ENCODE data around the gene NOX5. TPM values are rescaled to one million over a fixed set of nuclear protein-coding genes. Genes with fewer than 3 reads are reported as not detected.

NOX5 gene
- polyA plus RNA-seq, 1 experiment = 0.15 TPM

- no peak for TF ChIP-seq CTCF (IDR thresholded peaks at IDR 0.05; ENCODE audit: low read depth, low read length)
- DNase-seq (ENCODE audit: low read depth, low spot score) = no peak
- H3K27me3 ChIP-seq (ENCODE audit: control insufficient read depth, insufficient read depth, low read length) = peaks cover 20% of the 10 kb centered on the region
- H3K4me3 ChIP-seq (ENCODE audit: low read depth, low read length) = no peak overlapping the region
- CTCF ChIA-PET = no interaction called here
- POLR2A ChIA-PET = no interaction called here
- no peak overlapping the region for H3K27ac ChIP-seq (ENCODE audit: low read depth, low read length)
- 0 out of 2 replicates have a peak, but pooled peaks cover 4% of the 10 kb centered on the region for H3K9me3 ChIP-seq (ENCODE audit: control insufficient read depth, insufficient read depth, low read length)
Observed at GRCh38 chr15:69087366-69087976, 73.0 kb downstream of the NOX5 start.

DNA sequence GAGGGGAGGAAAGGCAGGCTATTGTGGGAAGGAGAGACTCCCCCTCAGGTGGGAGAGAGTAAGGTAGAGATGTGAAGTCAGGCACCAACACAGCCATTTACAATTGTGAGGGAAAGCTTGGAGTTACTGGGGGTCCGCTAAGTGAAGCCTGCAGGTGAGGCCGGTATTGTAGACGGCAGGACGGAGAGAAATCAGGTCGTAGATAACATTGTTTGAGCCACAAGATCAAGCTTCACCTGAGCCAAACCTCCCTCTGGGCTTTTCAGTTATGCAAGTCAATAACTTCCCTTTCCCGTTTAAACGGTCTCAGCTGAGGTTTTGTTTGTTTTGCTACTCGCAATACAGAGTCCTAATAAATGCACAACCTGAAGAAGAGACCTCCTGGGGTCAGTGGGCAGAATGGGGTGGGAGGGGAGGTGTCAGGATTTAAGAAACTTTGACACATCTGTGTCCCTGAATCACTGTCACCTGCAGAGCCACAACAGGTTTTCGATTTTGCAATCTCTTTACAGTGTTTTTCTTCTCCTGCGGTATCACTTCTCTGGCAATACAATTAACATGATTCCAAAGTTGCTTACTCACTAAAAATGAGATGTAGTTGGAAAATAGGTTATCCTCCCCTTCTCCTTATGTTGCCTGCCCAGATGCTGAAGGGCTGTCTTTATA lies 73.9 kb downstream of the NOX5 start:
- no peak for DNase-seq (ENCODE audit: low read depth, low spot score)
- Histone ChIP-seq H3K4me3 (ENCODE audit: low read depth, low read length) (no peak overlapping the region), H3K27ac (ENCODE audit: low read depth, low read length) (no peak overlapping the region), H3K9me3 (ENCODE audit: control insufficient read depth, insufficient read depth, low read length) (0 out of 2 replicates have a peak, but pooled peaks cover 4% of the 10 kb centered on the region), H3K27me3 (ENCODE audit: control insufficient read depth, insufficient read depth, low read length) (peaks cover 20% of the 10 kb centered on the region)
- TF ChIP-seq CTCF (IDR thresholded peaks at IDR 0.05; ENCODE audit: low read depth, low read length) = no peak
- ChIA-PET CTCF (no interaction called here), POLR2A (no interaction called here)

- H3K4me3 ChIP-seq (ENCODE audit: low read depth, low read length) = no peak overlapping the region
- POLR2A ChIA-PET = no interaction called here
Observed at GRCh38 chr15:69089258-69089657, 74.8 kb downstream of the NOX5 start.

GRCh38 chr15:69090197-69090948 lies 75.9 kb downstream of the NOX5 start:
- ChIA-PET CTCF (no interaction called here), POLR2A (no interaction called here)
- Histone ChIP-seq H3K27me3 (ENCODE audit: control insufficient read depth, insufficient read depth, low read length) (peaks cover 20% of the 10 kb centered on the region), H3K27ac (ENCODE audit: low read depth, low read length) (no peak overlapping the region), H3K4me3 (ENCODE audit: low read depth, low read length) (no peak overlapping the region), H3K9me3 (ENCODE audit: control insufficient read depth, insufficient read depth, low read length) (0 out of 2 replicates have a peak, but pooled peaks cover 4% of the 10 kb centered on the region)
- TF ChIP-seq CTCF (IDR thresholded peaks at IDR 0.05; ENCODE audit: low read depth, low read length) = no peak
- DNase-seq (ENCODE audit: low read depth, low spot score) = no peak

More at GRCh38 chr15:69089258-69089657, 74.8 kb downstream of the NOX5 start:
- Histone ChIP-seq H3K27ac (ENCODE audit: low read depth, low read length) (no peak overlapping the region), H3K27me3 (ENCODE audit: control insufficient read depth, insufficient read depth, low read length) (peaks cover 20% of the 10 kb centered on the region), H3K9me3 (ENCODE audit: control insufficient read depth, insufficient read depth, low read length) (0 out of 2 replicates have a peak, but pooled peaks cover 4% of the 10 kb centered on the region)
- TF ChIP-seq CTCF (IDR thresholded peaks at IDR 0.05; ENCODE audit: low read depth, low read length) = no peak
- CTCF ChIA-PET = no interaction called here
- no peak for DNase-seq (ENCODE audit: low read depth, low spot score)

GRCh38 chr15:69091654-69092053 lies 77.2 kb downstream of the NOX5 start:
- Histone ChIP-seq H3K27ac (ENCODE audit: low read depth, low read length) (no peak overlapping the region), H3K9me3 (ENCODE audit: control insufficient read depth, insufficient read depth, low read length) (peaks cover 4% of the 10 kb centered on the region; the same call in 1 of the 2 replicates), H3K4me3 (ENCODE audit: low read depth, low read length) (no peak overlapping the region), H3K27me3 (ENCODE audit: control insufficient read depth, insufficient read depth, low read length) (peaks cover 22% of the 10 kb centered on the region)
- CTCF ChIA-PET = interaction anchor here (0.6 kb wide), 1 partner anchor 13 kb away, joined by 7 read pairs; no protein-coding TSS in a partner anchor
- POLR2A ChIA-PET = no interaction called here
- TF ChIP-seq CTCF (IDR thresholded peaks at IDR 0.05; ENCODE audit: low read depth, low read length) = no peak
- DNase-seq (ENCODE audit: low read depth, low spot score) = no peak

Data from AG04450 (cell line).